ENCODE results near the gene TTC9. TPM values are rescaled to one million over a fixed set of nuclear protein-coding genes. Genes with fewer than 3 reads are reported as not detected.

TTC9 gene
- 1.9 TPM for total RNA-seq
- long read RNA-seq, full-length matches to known transcripts, result 9 of 10 reads
- long read RNA-seq, partial matches to known transcripts, result 0 of 10 reads
- long read RNA-seq, other reads (novel, unspliced or antisense), result 1 of 10 reads

GRCh38 chr14:70641548-70642302 lies at the start of gene TTC9:
Gene TTC9 (plus strand): TSS chr14:70641916. CDS start chr14:70642130, 214 bp downstream.
- Histone ChIP-seq H3K27ac (replicated peaks) (peak within 1 kb of the TSS; percentile 38), H3K27me3 (ENCODE audit: low read depth) (peaks cover 57% of the 10 kb centered on the region), H3K4me3 (peak within 1 kb of the TSS; percentile 80), H3K36me3 (no peaks in the 10 kb centered on the region), H3K4me1 (peaks cover 18% of the 10 kb centered on the region), H3K9me3 (replicated peaks) (no peaks in the 10 kb centered on the region)
- peak; percentile 30 for DNase-seq
- no peak for TF ChIP-seq CTCF (IDR thresholded peaks at IDR 0.05; ENCODE audit: borderline replicate concordance)
- intact Hi-C loops (cut with micrococcal nuclease), result no loop called here

- H3K36me3 ChIP-seq, result peaks cover 73% of the 10 kb centered on the region
- no peak overlapping the region for H3K27ac ChIP-seq (replicated peaks)
- no peak for TF ChIP-seq CTCF (IDR thresholded peaks at IDR 0.05; ENCODE audit: borderline replicate concordance)
- no peak overlapping the region for H3K4me3 ChIP-seq
- no peak for DNase-seq
- no peaks in the 10 kb centered on the region for H3K27me3 ChIP-seq (ENCODE audit: low read depth)
- intact Hi-C loops (cut with micrococcal nuclease), result no loop called here
- H3K9me3 ChIP-seq (replicated peaks), result no peaks in the 10 kb centered on the region
- H3K4me1 ChIP-seq, result peaks cover 35% of the 10 kb centered on the region
Measured at GRCh38 chr14:70594461-70594860, 47.3 kb upstream of the TTC9 start.

- no peak overlapping the region for H3K27ac ChIP-seq (replicated peaks)
- no peak overlapping the region for H3K4me3 ChIP-seq
- no peak for DNase-seq
- no peaks in the 10 kb centered on the region for H3K27me3 ChIP-seq (ENCODE audit: low read depth)
- TF ChIP-seq CTCF (IDR thresholded peaks at IDR 0.05; ENCODE audit: borderline replicate concordance), result no peak
- no peaks in the 10 kb centered on the region for H3K9me3 ChIP-seq (replicated peaks)
- peaks cover 44% of the 10 kb centered on the region for H3K4me1 ChIP-seq
- H3K36me3 ChIP-seq, result peaks cover 61% of the 10 kb centered on the region
- intact Hi-C loops (cut with micrococcal nuclease), result no loop called here
Measured at GRCh38 chr14:70595443-70596185, 46.1 kb upstream of the TTC9 start.

GRCh38 chr14:70597731-70598130 lies 44.0 kb upstream of the TTC9 start:
- Histone ChIP-seq H3K27me3 (ENCODE audit: low read depth) (no peaks in the 10 kb centered on the region), H3K4me3 (no peak overlapping the region), H3K4me1 (peaks cover 50% of the 10 kb centered on the region), H3K27ac (replicated peaks) (no peak overlapping the region), H3K9me3 (replicated peaks) (no peaks in the 10 kb centered on the region), H3K36me3 (peaks cover 40% of the 10 kb centered on the region)
- no peak for DNase-seq
- TF ChIP-seq CTCF (IDR thresholded peaks at IDR 0.05; ENCODE audit: borderline replicate concordance), result no peak
- intact Hi-C loops (cut with micrococcal nuclease), result no loop called here

- intact Hi-C loops (cut with micrococcal nuclease), result no loop called here
- TF ChIP-seq CTCF (IDR thresholded peaks at IDR 0.05; ENCODE audit: borderline replicate concordance), result no peak
Measured at GRCh38 chr14:70599345-70599744, 42.4 kb upstream of the TTC9 start.

More at GRCh38 chr14:70599345-70599744, 42.4 kb upstream of the TTC9 start:
- Histone ChIP-seq H3K4me1 (peaks cover 49% of the 10 kb centered on the region), H3K36me3 (peaks cover 24% of the 10 kb centered on the region), H3K27me3 (ENCODE audit: low read depth) (no peaks in the 10 kb centered on the region), H3K27ac (replicated peaks) (no peak overlapping the region), H3K9me3 (replicated peaks) (no peaks in the 10 kb centered on the region), H3K4me3 (peak overlapping the region; percentile 76)
- DNase-seq, result no peak

All from left ventricle myocardium inferior (tissue), 1 donor.